Astrocyte (in vitro differentiated cells and primary cell): ENCODE data around the gene CHMP4B.

ENCODE experiments used
- EZH2 ChIP-seq: IDR thresholded peaks from 2 replicates; pipeline ENCODE4 v1.6.1; 2012; ENCODE audit warnings: mild to moderate bottlenecking, low read length, inconsistent platforms; ENCODE audit not compliant: insufficient read depth
- TF ChIP-seq, protein P1 (sequence below): IDR thresholded peaks from 2 replicates; pipeline ENCODE4 v1.5.1; 2011; ENCODE audit warnings: low read depth, mild to moderate bottlenecking, inconsistent platforms, low read length, moderate library complexity; ENCODE audit not compliant: insufficient read depth

DNA sequence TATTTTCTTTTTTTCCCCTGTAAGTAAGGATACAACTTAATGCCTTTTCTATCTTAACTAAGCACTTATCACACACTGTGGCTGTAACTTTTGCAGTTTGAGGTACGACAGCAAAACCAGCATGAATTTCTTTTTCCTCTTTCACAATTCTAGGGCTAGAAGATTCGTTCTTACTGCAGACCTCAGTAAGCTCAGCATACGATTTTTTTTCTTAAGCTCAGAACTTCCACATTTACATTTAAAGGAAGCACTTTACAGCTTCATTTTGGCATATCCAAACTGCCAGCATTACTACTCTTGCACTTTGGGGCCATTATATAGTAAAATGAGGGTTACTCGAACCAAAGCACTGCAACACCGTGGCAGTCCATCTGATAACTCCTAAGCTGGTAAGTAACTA is 889 bp upstream of the CHMP4B start:
- TF ChIP-seq, protein P1, sequence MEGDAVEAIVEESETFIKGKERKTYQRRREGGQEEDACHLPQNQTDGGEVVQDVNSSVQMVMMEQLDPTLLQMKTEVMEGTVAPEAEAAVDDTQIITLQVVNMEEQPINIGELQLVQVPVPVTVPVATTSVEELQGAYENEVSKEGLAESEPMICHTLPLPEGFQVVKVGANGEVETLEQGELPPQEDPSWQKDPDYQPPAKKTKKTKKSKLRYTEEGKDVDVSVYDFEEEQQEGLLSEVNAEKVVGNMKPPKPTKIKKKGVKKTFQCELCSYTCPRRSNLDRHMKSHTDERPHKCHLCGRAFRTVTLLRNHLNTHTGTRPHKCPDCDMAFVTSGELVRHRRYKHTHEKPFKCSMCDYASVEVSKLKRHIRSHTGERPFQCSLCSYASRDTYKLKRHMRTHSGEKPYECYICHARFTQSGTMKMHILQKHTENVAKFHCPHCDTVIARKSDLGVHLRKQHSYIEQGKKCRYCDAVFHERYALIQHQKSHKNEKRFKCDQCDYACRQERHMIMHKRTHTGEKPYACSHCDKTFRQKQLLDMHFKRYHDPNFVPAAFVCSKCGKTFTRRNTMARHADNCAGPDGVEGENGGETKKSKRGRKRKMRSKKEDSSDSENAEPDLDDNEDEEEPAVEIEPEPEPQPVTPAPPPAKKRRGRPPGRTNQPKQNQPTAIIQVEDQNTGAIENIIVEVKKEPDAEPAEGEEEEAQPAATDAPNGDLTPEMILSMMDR: no peak
- TF ChIP-seq EZH2: no peak
